Measurements from ENCODE around the gene HLA-E. TPM values are rescaled to one million over a fixed set of nuclear protein-coding genes. Genes with fewer than 3 reads are reported as not detected.
A peak's percentile ranks its signal among the peaks of the same experiment; 100 is the strongest.

Gene HLA-E
- polyA plus RNA-seq, 1 experiment: 293 TPM

- Histone ChIP-seq H3K36me3 (ENCODE audit: control insufficient read depth, insufficient read depth, low read length) (no peaks in the 10 kb centered on the region), H3K27me3 (ENCODE audit: control insufficient read depth, insufficient read depth, low read length) (no peaks in the 10 kb centered on the region), H3K4me3 (ENCODE audit: low read depth, low read length) (no peak overlapping the region)
- no peak for TF ChIP-seq CTCF (IDR thresholded peaks at IDR 0.05; ENCODE audit: insufficient read depth, low read depth, low read length)
- POLR2A ChIA-PET: no interaction called here
- no peak for DNase-seq (ENCODE audit: low read depth)
- CTCF ChIA-PET: interaction anchor here (1.3 to 7.3 kb wide), 8 partner anchors 8 to 49 kb away, joined by 5 to 146 read pairs (median 10); no protein-coding TSS in a partner anchor
Measured at GRCh38 chr6:30533460-30534294, 44.4 kb downstream of the HLA-E start.

- H3K36me3 ChIP-seq (ENCODE audit: control insufficient read depth, insufficient read depth, low read length): no peaks in the 10 kb centered on the region
- no peak overlapping the region for H3K4me3 ChIP-seq (ENCODE audit: low read depth, low read length)
- no peaks in the 10 kb centered on the region for H3K27me3 ChIP-seq (ENCODE audit: control insufficient read depth, insufficient read depth, low read length)
- DNase-seq (ENCODE audit: low read depth): no peak
- CTCF ChIA-PET: interaction anchor here (4.6 kb wide), 1 partner anchor 55 kb away, joined by 32 read pairs; no protein-coding TSS in a partner anchor
- POLR2A ChIA-PET: no interaction called here
- TF ChIP-seq CTCF (IDR thresholded peaks at IDR 0.05; ENCODE audit: insufficient read depth, low read depth, low read length): no peak
Measured at GRCh38 chr6:30537931-30538330, 48.6 kb downstream of the HLA-E start.

- POLR2A ChIA-PET: interaction anchor here (0.5 to 1.6 kb wide), 2 partner anchors 9 to 34 kb away, joined by 4 to 5 read pairs; no protein-coding TSS in a partner anchor
- no peak overlapping the region for H3K4me3 ChIP-seq (ENCODE audit: low read depth, low read length)
Measured at GRCh38 chr6:30541515-30542403, 52.5 kb downstream of the HLA-E start.

GRCh38 chr6:30542404-30542725 lies 53.1 kb downstream of the HLA-E start:
- POLR2A ChIA-PET: interaction anchor here (1.6 kb wide), 1 partner anchor 10 kb away, joined by 4 read pairs; no protein-coding TSS in a partner anchor
- Histone ChIP-seq H3K36me3 (ENCODE audit: control insufficient read depth, insufficient read depth, low read length) (peaks cover 9% of the 10 kb centered on the region), H3K4me3 (ENCODE audit: low read depth, low read length) (no peak overlapping the region), H3K27me3 (ENCODE audit: control insufficient read depth, insufficient read depth, low read length) (no peaks in the 10 kb centered on the region)
- CTCF ChIA-PET: interaction anchor here (1.2 to 11.2 kb wide), 12 partner anchors 10 to 72 kb away, joined by 4 to 263 read pairs (median 9); partner anchors contain the start of genes ABCF1, GNL1 and PRR3
- no peak for TF ChIP-seq CTCF (IDR thresholded peaks at IDR 0.05; ENCODE audit: insufficient read depth, low read depth, low read length)
- DNase-seq (ENCODE audit: low read depth): no peak

More at GRCh38 chr6:30541515-30542403, 52.5 kb downstream of the HLA-E start:
- CTCF ChIA-PET: interaction anchor here (0.7 to 11.2 kb wide), 27 partner anchors 9 to 545 kb away, joined by 3 to 263 read pairs (median 7); partner anchors contain the start of genes ABCF1, GNL1 and PRR3
- H3K36me3 ChIP-seq (ENCODE audit: control insufficient read depth, insufficient read depth, low read length): peaks cover 6% of the 10 kb centered on the region
- H3K27me3 ChIP-seq (ENCODE audit: control insufficient read depth, insufficient read depth, low read length): no peaks in the 10 kb centered on the region
- peak; percentile 99 for TF ChIP-seq CTCF (IDR thresholded peaks at IDR 0.05; ENCODE audit: insufficient read depth, low read depth, low read length)
- peak; percentile 31 for DNase-seq (ENCODE audit: low read depth)
